GM12878 (cell line): ENCODE data around the gene EYS.

Experiments used
- CTCF ChIP-seq, 3 experiments: IDR thresholded peaks in 2 of 3; conservative IDR thresholded peaks in 1 of 3; 2 replicates each; pipeline ENCODE4 v1.5.1; 2011; ENCODE audit warnings: low read depth in 3 of 3, low read length in 3 of 3, mild to moderate bottlenecking in 3 of 3, control low read depth in 2 of 3, moderate library complexity in 2 of 3, inconsistent platforms in 1 of 3, mixed read lengths in 1 of 3; ENCODE audit not compliant: control insufficient read depth in 2 of 3, insufficient read depth in 1 of 3; ENCODE audit errors: extremely low read depth in 1 of 3
- JUND ChIP-seq: IDR thresholded peaks from 2 replicates; pipeline ENCODE4 v1.6.1; 2012; ENCODE audit warnings: low read depth, mild to moderate bottlenecking, low read length, improper control_type of control experiment, moderate library complexity
- NR2F1 ChIP-seq: fragments of 450-650 bp; conservative IDR thresholded peaks from 2 replicates; pipeline ENCODE4 v1.6.1; 2017; ENCODE audit warnings: mild to moderate bottlenecking
- POLR2A ChIP-seq: IDR thresholded peaks from 2 replicates; pipeline ENCODE4 v1.6.1; 2011; ENCODE audit warnings: low read depth, mild to moderate bottlenecking, low read length
- RAD21 ChIP-seq: IDR thresholded peaks from 2 replicates; pipeline ENCODE4 v1.6.1; 2011; ENCODE audit warnings: mild to moderate bottlenecking, low read depth, low read length, moderate library complexity; ENCODE audit not compliant: insufficient read depth
- SMC3 ChIP-seq: IDR thresholded peaks from 2 replicates; pipeline ENCODE4 v1.6.1; 2011; ENCODE audit warnings: low read length, improper control_type of control experiment, borderline replicate concordance
- SUPT20H ChIP-seq: IDR thresholded peaks from 2 replicates; pipeline ENCODE4 v1.6.1; 2011; ENCODE audit warnings: low read depth, mild to moderate bottlenecking, low read length, moderate library complexity, borderline replicate concordance; ENCODE audit not compliant: control insufficient read depth
- TAF1 ChIP-seq: IDR thresholded peaks from 2 replicates; pipeline ENCODE4 v1.6.1; 2011; ENCODE audit warnings: mild to moderate bottlenecking, low read depth, low read length, borderline replicate concordance
- TCF12 ChIP-seq: IDR thresholded peaks from 2 replicates; pipeline ENCODE4 v1.6.1; 2011; ENCODE audit warnings: low read depth, mild to moderate bottlenecking, low read length
- YBX1 ChIP-seq: fragments of 450-650 bp; IDR thresholded peaks from 2 replicates; pipeline ENCODE4 v1.6.1; 2016; ENCODE audit warnings: antibody characterized with exemption

- TF ChIP-seq TCF12 (no peak), POLR2A (no peak), CTCF (IDR thresholded peaks at IDR 0.05 in 2 of 3, conservative IDR thresholded peaks at IDR 0.05 in 1 of 3; ENCODE audit: control insufficient read depth in 2 of 3, extremely low read depth in 1 of 3, insufficient read depth in 1 of 3, low read depth in 3 of 3, low read length in 3 of 3) (no peak), YBX1 (no peak), JUND (no peak), RAD21 (no peak), TAF1 (no peak), SUPT20H (no peak), NR2F1 (no peak), SMC3 (no peak)
Observed at GRCh38 chr6:65650086-65650485, 56.9 kb downstream of the EYS start.
